ENCODE data around the gene PRAC1.
A peak's percentile ranks its signal among the peaks of the same experiment; 100 is the strongest.

PRAC1 gene

DNA sequence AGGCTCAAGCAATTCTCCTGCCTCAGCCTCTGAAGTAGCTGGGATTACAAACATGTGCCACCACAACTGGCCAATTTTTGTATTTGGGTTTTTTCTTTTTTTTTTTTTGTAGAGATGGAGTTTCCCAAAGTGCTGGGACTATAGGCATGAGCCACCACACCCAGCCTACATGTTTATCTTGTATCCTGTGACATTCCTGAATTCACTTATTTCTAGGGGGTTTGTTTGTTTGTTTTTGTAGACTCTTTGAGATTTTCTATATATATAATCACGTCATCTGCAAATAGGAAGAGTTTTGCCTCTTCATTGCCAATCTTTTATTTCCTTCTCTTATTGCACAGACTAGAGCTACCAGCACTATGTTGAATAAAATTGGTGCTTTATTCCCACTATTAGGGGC lies 29.1 kb downstream of the PRAC1 start:
- Histone ChIP-seq H3K36me3 (ENCODE audit: control insufficient read depth in 4 of 4, insufficient read depth in 4 of 4, low read length in 3 of 4) (no peaks in the 10 kb centered on the region), H3K9me3 (ENCODE audit: control extremely low read depth in 1 of 5, control insufficient read depth in 4 of 5, insufficient read depth in 2 of 5, low read depth in 1 of 5, low read length in 4 of 5) (peaks cover 0 to 5% (median 4%) of the 10 kb centered on the region in 5 experiments), H3K4me3 (ENCODE audit: control insufficient read depth in 1 of 7, extremely low read depth in 1 of 7, insufficient read depth in 4 of 7, low read depth in 2 of 7, low read length in 6 of 7) (no peak overlapping the region), H3K27me3 (replicated peaks in 2 of 5; ENCODE audit: control insufficient read depth in 4 of 5, insufficient read depth in 5 of 5, low read length in 4 of 5) (peaks cover 2 to 51% (median 19%) of the 10 kb centered on the region in 5 experiments), H3K4me1 (ENCODE audit: control extremely low read depth in 1 of 4, control insufficient read depth in 4 of 4, insufficient read depth in 4 of 4, low read length in 3 of 4) (no peaks in the 10 kb centered on the region), H3K27ac (ENCODE audit: insufficient read depth in 1 of 2, low read depth in 1 of 2, low read length in 2 of 2, poor library complexity in 1 of 2, severe bottlenecking in 2 of 2) (no peak overlapping the region)
- ChIA-PET CTCF (interaction anchor here (1.2 to 1.9 kb wide), 2 partner anchors 12 to 15 kb away, joined by 3 to 6 read pairs; no protein-coding TSS in a partner anchor), POLR2A (no interaction called here)
- no peak for DNase-seq
- no CpG with 5 or more reads among the region's 1 CpG for WGBS (ENCODE audit: insufficient coverage)

DNA sequence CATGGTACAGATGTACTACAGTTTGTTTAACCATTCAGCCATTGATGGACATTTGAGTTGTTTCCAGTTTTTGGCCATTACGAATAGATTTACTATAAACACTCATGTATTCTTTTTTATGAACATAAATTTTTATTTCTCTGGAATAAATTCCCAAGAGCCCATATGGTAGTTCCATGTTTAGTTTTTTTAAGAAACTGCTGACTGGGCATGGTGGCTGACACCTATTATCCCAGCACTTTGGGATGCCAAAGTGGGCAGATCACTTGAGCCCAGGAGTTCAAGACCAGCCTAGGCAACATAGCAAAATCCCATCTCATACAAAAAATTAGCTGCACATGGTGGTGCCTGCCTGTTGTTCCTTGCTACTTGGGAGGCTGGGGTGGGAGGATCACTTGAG lies 30.3 kb downstream of the PRAC1 start:
- Histone ChIP-seq H3K4me3 (ENCODE audit: control insufficient read depth in 1 of 7, extremely low read depth in 1 of 7, insufficient read depth in 4 of 7, low read depth in 2 of 7, low read length in 6 of 7) (no peak overlapping the region), H3K27me3 (replicated peaks in 2 of 5; ENCODE audit: control insufficient read depth in 4 of 5, insufficient read depth in 5 of 5, low read length in 4 of 5) (peaks cover 2 to 46% (median 19%) of the 10 kb centered on the region in 5 experiments), H3K27ac (ENCODE audit: insufficient read depth in 1 of 2, low read depth in 1 of 2, low read length in 2 of 2, poor library complexity in 1 of 2, severe bottlenecking in 2 of 2) (no peak overlapping the region), H3K36me3 (ENCODE audit: control insufficient read depth in 4 of 4, insufficient read depth in 4 of 4, low read length in 3 of 4) (no peaks in the 10 kb centered on the region), H3K9me3 (ENCODE audit: control extremely low read depth in 1 of 5, control insufficient read depth in 4 of 5, insufficient read depth in 2 of 5, low read depth in 1 of 5, low read length in 4 of 5) (peaks cover 0 to 5% (median 4%) of the 10 kb centered on the region in 5 experiments), H3K4me1 (ENCODE audit: control extremely low read depth in 1 of 4, control insufficient read depth in 4 of 4, insufficient read depth in 4 of 4, low read length in 3 of 4) (no peaks in the 10 kb centered on the region)
- DNase-seq: no peak
- CTCF ChIA-PET: interaction anchor here (1.2 to 1.9 kb wide), 2 partner anchors 11 to 13 kb away, joined by 3 to 6 read pairs; no protein-coding TSS in a partner anchor
- POLR2A ChIA-PET: no interaction called here
- no CpG with 5 or more reads among the region's 1 CpG for WGBS (ENCODE audit: insufficient coverage)

DNA sequence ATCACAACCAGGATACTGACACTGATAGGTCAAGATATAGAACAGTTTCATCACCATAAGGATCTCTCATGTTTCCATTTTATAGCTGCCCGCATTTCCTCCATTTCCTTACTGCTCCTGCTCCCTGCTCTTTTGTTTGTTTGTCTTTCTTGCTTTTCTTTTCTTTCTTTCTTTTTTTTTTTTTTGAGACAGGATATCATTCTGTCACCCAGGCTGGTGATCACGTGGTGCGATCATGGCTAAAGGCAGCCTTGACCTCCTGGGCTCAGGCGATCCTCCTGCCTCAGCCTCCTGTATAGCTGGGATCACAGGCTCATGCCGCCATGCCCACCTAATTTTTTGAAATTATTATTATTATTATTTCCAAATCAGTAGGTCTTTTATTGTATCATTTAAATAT lies 31.7 kb downstream of the PRAC1 start:
- H3K9me3 ChIP-seq (ENCODE audit: control extremely low read depth in 1 of 5, control insufficient read depth in 4 of 5, insufficient read depth in 2 of 5, low read depth in 1 of 5, low read length in 4 of 5): peaks cover 0 to 5% (median 4%) of the 10 kb centered on the region in 5 experiments
- DNase-seq: no peak
- no peaks in the 10 kb centered on the region for H3K36me3 ChIP-seq (ENCODE audit: control insufficient read depth in 4 of 4, insufficient read depth in 4 of 4, low read length in 3 of 4)
- no peaks in the 10 kb centered on the region for H3K4me1 ChIP-seq (ENCODE audit: control extremely low read depth in 1 of 4, control insufficient read depth in 4 of 4, insufficient read depth in 4 of 4, low read length in 3 of 4)
- POLR2A ChIA-PET: no interaction called here
- H3K27me3 ChIP-seq (replicated peaks in 2 of 5; ENCODE audit: control insufficient read depth in 4 of 5, insufficient read depth in 5 of 5, low read length in 4 of 5): peaks cover 2 to 38% (median 13%) of the 10 kb centered on the region in 5 experiments
- 100% methylated on average over 1 of the region's 5 CpGs for WGBS (ENCODE audit: insufficient coverage)
- no peak overlapping the region for H3K27ac ChIP-seq (ENCODE audit: insufficient read depth in 1 of 2, low read depth in 1 of 2, low read length in 2 of 2, poor library complexity in 1 of 2, severe bottlenecking in 2 of 2)
- CTCF ChIA-PET: no interaction called here
- H3K4me3 ChIP-seq (ENCODE audit: control insufficient read depth in 1 of 7, extremely low read depth in 1 of 7, insufficient read depth in 4 of 7, low read depth in 2 of 7, low read length in 6 of 7): no peak overlapping the region

DNA sequence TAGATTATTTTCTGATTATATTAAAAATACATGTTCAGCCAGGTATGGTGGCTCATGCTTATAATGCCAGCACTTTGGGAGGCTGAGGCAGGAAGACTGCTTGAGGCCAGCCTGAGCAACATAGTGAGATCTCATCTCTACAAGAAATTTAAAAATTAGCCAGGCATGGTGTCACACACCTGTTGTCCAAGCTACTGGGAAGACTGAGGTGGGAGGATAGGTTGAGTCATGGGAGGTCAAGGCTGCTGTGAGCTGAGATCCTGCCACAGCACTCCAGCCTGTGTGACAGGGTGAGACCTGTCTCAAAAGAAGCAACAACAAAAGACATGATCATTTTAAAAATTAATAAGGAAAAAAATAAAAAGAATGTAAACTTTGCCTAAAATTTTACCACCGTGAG lies 40.7 kb downstream of the PRAC1 start:
- Histone ChIP-seq H3K36me3 (ENCODE audit: control insufficient read depth in 4 of 4, insufficient read depth in 4 of 4, low read length in 3 of 4) (no peaks in the 10 kb centered on the region), H3K27ac (ENCODE audit: insufficient read depth in 1 of 2, low read depth in 1 of 2, low read length in 2 of 2, poor library complexity in 1 of 2, severe bottlenecking in 2 of 2) (no peak overlapping the region), H3K9me3 (ENCODE audit: control extremely low read depth in 1 of 5, control insufficient read depth in 4 of 5, insufficient read depth in 2 of 5, low read depth in 1 of 5, low read length in 4 of 5) (no peaks in the 10 kb centered on the region), H3K4me3 (ENCODE audit: control insufficient read depth in 1 of 7, extremely low read depth in 1 of 7, insufficient read depth in 4 of 7, low read depth in 2 of 7, low read length in 6 of 7) (no peak overlapping the region), H3K27me3 (replicated peaks in 2 of 5; ENCODE audit: control insufficient read depth in 4 of 5, insufficient read depth in 5 of 5, low read length in 4 of 5) (peaks cover 0 to 44% (median 24%) of the 10 kb centered on the region in 5 experiments), H3K4me1 (ENCODE audit: control extremely low read depth in 1 of 4, control insufficient read depth in 4 of 4, insufficient read depth in 4 of 4, low read length in 3 of 4) (peaks cover 0 to 4% (median 0%) of the 10 kb centered on the region in 4 experiments)
- POLR2A ChIA-PET: no interaction called here
- DNase-seq: no peak
- WGBS (ENCODE audit: insufficient coverage): no CpG with 5 or more reads among the region's 1 CpG
- CTCF ChIA-PET: interaction anchor here (1.4 to 4.3 kb wide), 3 partner anchors 12 to 202 kb away, joined by 3 to 18 read pairs (median 6); no protein-coding TSS in a partner anchor

DNA sequence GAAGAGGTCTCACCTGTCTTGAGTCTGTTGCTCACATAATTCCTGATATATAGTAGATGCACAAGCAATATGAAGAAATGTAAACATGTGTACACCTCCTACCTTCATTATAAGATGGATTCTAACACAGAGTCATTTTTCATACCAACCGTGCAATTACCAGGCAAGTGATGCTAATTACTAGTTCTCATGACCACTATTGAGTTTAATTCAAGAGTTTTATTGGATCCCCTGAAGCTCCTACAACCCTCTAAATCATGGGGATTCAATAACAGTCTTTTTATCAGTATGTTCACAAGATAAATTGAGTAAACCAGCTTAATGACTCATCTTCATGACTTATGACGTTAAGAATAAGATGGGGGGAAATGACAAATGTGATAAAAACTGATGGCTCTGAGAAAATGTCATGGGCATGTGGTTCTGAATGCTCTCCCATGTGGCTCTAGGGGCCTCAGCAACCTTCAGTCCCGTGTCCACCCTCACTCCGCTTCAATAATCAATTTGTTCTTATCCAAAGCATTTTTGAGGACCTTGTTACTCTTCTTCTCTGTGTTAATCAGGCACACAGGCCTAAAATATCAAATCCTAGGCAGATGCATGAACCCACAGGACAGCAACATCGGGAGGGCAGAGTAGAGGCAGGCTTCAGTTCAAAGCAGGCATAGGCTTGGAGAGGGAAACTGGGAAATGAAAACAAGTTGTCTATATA lies 42.8 kb downstream of the PRAC1 start:
- 91% methylated on average over 4 of the region's 5 CpGs for WGBS (ENCODE audit: insufficient coverage)
- Histone ChIP-seq H3K9me3 (ENCODE audit: control extremely low read depth in 1 of 5, control insufficient read depth in 4 of 5, insufficient read depth in 2 of 5, low read depth in 1 of 5, low read length in 4 of 5) (no peaks in the 10 kb centered on the region), H3K4me1 (ENCODE audit: control extremely low read depth in 1 of 4, control insufficient read depth in 4 of 4, insufficient read depth in 4 of 4, low read length in 3 of 4) (peaks cover 0 to 4% (median 0%) of the 10 kb centered on the region in 4 experiments), H3K27me3 (replicated peaks in 2 of 5; ENCODE audit: control insufficient read depth in 4 of 5, insufficient read depth in 5 of 5, low read length in 4 of 5) (peaks cover 0 to 59% (median 21%) of the 10 kb centered on the region in 5 experiments), H3K4me3 (ENCODE audit: control insufficient read depth in 1 of 7, extremely low read depth in 1 of 7, insufficient read depth in 4 of 7, low read depth in 2 of 7, low read length in 6 of 7) (no peak overlapping the region), H3K27ac (ENCODE audit: insufficient read depth in 1 of 2, low read depth in 1 of 2, low read length in 2 of 2, poor library complexity in 1 of 2, severe bottlenecking in 2 of 2) (no peak overlapping the region), H3K36me3 (ENCODE audit: control insufficient read depth in 4 of 4, insufficient read depth in 4 of 4, low read length in 3 of 4) (no peaks in the 10 kb centered on the region)
- ChIA-PET POLR2A (no interaction called here), CTCF (interaction anchor here (0.6 to 4.6 kb wide), 28 partner anchors 10 to 559 kb away, joined by 3 to 35 read pairs (median 4); no protein-coding TSS in a partner anchor)
- no peak for DNase-seq

DNA sequence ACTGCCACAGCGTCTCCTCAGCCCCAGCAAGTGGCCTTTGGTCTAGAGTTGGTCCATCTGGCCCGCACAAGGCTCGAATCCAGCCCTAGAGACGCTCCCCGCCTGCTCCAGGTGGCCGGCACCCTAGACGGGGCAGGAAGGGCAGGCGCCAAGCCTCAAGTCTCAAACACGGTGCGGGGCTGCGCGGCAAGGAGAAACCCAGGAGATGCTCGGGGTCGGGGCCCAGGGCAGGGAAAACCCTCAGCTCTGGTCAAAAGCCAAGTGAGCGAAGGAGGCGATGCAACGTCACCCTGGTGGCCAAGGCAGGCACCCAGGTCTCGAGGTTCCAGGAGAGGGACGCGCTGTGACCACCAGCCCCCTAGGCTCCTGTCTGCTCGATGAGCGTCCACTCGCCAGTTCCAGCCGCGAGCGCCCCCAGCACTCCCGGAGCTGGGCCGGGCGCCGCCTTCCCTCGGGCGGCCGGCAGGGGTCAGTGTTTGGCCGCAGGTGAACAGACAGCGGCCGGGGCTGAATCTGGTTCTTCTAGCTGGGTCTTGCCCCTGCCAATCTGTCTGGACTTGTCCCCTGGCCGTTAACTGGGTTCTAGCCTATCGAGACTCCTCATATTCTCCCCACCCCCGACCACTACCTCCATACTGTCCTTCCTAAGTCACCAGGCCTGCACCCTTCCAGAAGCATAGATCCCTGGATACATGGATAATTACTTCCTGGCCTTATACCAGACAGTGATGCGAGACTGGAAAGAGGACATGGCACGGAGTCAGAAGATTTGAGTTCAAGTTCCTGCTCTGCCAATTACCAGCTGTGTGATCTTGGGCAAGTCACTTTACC lies 44.0 kb downstream of the PRAC1 start:
- H3K9me3 ChIP-seq (ENCODE audit: control extremely low read depth in 1 of 5, control insufficient read depth in 4 of 5, insufficient read depth in 2 of 5, low read depth in 1 of 5, low read length in 4 of 5): no peaks in the 10 kb centered on the region
- peaks cover 3 to 62% (median 21%) of the 10 kb centered on the region in 5 experiments for H3K27me3 ChIP-seq (replicated peaks in 2 of 5; ENCODE audit: control insufficient read depth in 4 of 5, insufficient read depth in 5 of 5, low read length in 4 of 5)
- peak overlapping the region in 3 of 7 experiments; percentile 26 to 63 (median 30) for H3K4me3 ChIP-seq (ENCODE audit: control insufficient read depth in 1 of 7, extremely low read depth in 1 of 7, insufficient read depth in 4 of 7, low read depth in 2 of 7, low read length in 6 of 7)
- peak; percentile 51 to 70 (median 65) for DNase-seq
- no peak overlapping the region for H3K27ac ChIP-seq (ENCODE audit: insufficient read depth in 1 of 2, low read depth in 1 of 2, low read length in 2 of 2, poor library complexity in 1 of 2, severe bottlenecking in 2 of 2)
- CTCF ChIA-PET: interaction anchor here (0.7 to 4.6 kb wide), 36 partner anchors 8 to 464 kb away, joined by 3 to 35 read pairs (median 4); no protein-coding TSS in a partner anchor
- no peaks in the 10 kb centered on the region for H3K36me3 ChIP-seq (ENCODE audit: control insufficient read depth in 4 of 4, insufficient read depth in 4 of 4, low read length in 3 of 4)
- POLR2A ChIA-PET: interaction anchor here (0.6 kb wide), 1 partner anchor 9 kb away, joined by 4 read pairs; no protein-coding TSS in a partner anchor
- WGBS (ENCODE audit: insufficient coverage): 8% methylated on average over 33 of the region's 41 CpGs
- H3K4me1 ChIP-seq (ENCODE audit: control extremely low read depth in 1 of 4, control insufficient read depth in 4 of 4, insufficient read depth in 4 of 4, low read length in 3 of 4): peaks cover 0 to 4% (median 0%) of the 10 kb centered on the region in 4 experiments

Data from common myeloid progenitor, CD34-positive (primary cell).